SKM-1 treated with dmso at 0.1 percent for 144 hours (cell line): ENCODE measurements around the gene NFX1.

Experiments used
- DNase-seq: peaks from one replicate; lab custom pipeline; 2025; ENCODE audit not compliant: unreplicated experiment; lab: John Stamatoyannopoulos, UW

The NFX1 gene

GRCh38 chr9:33290247-33291030 lies at the start of gene NFX1:
NFX1 (plus strand) TSS chr9:33290516; CDS start chr9:33290573, 57 bp downstream.
- DNase-seq: peak; percentile 96

GRCh38 chr9:33241298-33241697 lies 49.0 kb upstream of the NFX1 start:
- DNase-seq: no peak

GRCh38 chr9:33242609-33243134 lies 47.6 kb upstream of the NFX1 start:
- DNase-seq: no peak

GRCh38 chr9:33244137-33244784 lies 46.1 kb upstream of the NFX1 start:
- DNase-seq: peak; percentile 18

GRCh38 chr9:33245341-33245740 lies 45.0 kb upstream of the NFX1 start:
- no peak for DNase-seq

- no peak for DNase-seq
Measured at GRCh38 chr9:33246269-33246860, 44.0 kb upstream of the NFX1 start.

GRCh38 chr9:33248606-33249005 lies 41.7 kb upstream of the NFX1 start:
- no peak for DNase-seq

- no peak for DNase-seq
Measured at GRCh38 chr9:33249087-33249658, 41.1 kb upstream of the NFX1 start.

- DNase-seq: no peak
Measured at GRCh38 chr9:33249983-33250382, 40.3 kb upstream of the NFX1 start.

- DNase-seq: no peak
Measured at GRCh38 chr9:33250458-33250995, 39.8 kb upstream of the NFX1 start.

GRCh38 chr9:33254211-33254610 lies 36.1 kb upstream of the NFX1 start:
- no peak for DNase-seq

GRCh38 chr9:33255014-33255413 lies 35.3 kb upstream of the NFX1 start:
- no peak for DNase-seq

- DNase-seq: no peak
Measured at GRCh38 chr9:33255471-33255870, 34.8 kb upstream of the NFX1 start.

GRCh38 chr9:33256236-33256635 lies 34.1 kb upstream of the NFX1 start:
- no peak for DNase-seq

- DNase-seq: no peak
Measured at GRCh38 chr9:33257276-33257675, 33.0 kb upstream of the NFX1 start.

- no peak for DNase-seq
Measured at GRCh38 chr9:33260372-33260771, 29.9 kb upstream of the NFX1 start.

- DNase-seq: no peak
Measured at GRCh38 chr9:33263131-33264002, 26.9 kb upstream of the NFX1 start.

- DNase-seq: no peak
Measured at GRCh38 chr9:33264003-33264472, 26.3 kb upstream of the NFX1 start.

- DNase-seq: peak; percentile 98
Measured at GRCh38 chr9:33264473-33265177, 25.7 kb upstream of the NFX1 start, which contains the start of the genes BAG1 and CHMP5. BAG1 (minus strand) TSS chr9:33264708. CHMP5 (plus strand) TSS chr9:33265049; CDS start chr9:33265079, 30 bp downstream.
